Measurements from ENCODE around the gene FBXL16. TPM values are rescaled to one million over a fixed set of nuclear protein-coding genes. Genes with fewer than 3 reads are reported as not detected.

FBXL16 gene
- total RNA-seq, 1 donor from 2014 or later, result 3.9 TPM

GRCh38 chr16:718389-718788 is 12.8 kb upstream of the FBXL16 start:
- Mint-ChIP-seq H3K4me3 (peak overlapping the region; percentile 84), H3K27me3 (peaks cover 5% of the 10 kb centered on the region), H3K27ac (no peak overlapping the region), H3K4me1 (ENCODE audit: unreplicated experiment) (peaks cover 11% of the 10 kb centered on the region), H3K36me3 (no peaks in the 10 kb centered on the region), H3K9me3 (no peaks in the 10 kb centered on the region)
- TF ChIP-seq, protein P1, sequence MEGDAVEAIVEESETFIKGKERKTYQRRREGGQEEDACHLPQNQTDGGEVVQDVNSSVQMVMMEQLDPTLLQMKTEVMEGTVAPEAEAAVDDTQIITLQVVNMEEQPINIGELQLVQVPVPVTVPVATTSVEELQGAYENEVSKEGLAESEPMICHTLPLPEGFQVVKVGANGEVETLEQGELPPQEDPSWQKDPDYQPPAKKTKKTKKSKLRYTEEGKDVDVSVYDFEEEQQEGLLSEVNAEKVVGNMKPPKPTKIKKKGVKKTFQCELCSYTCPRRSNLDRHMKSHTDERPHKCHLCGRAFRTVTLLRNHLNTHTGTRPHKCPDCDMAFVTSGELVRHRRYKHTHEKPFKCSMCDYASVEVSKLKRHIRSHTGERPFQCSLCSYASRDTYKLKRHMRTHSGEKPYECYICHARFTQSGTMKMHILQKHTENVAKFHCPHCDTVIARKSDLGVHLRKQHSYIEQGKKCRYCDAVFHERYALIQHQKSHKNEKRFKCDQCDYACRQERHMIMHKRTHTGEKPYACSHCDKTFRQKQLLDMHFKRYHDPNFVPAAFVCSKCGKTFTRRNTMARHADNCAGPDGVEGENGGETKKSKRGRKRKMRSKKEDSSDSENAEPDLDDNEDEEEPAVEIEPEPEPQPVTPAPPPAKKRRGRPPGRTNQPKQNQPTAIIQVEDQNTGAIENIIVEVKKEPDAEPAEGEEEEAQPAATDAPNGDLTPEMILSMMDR (conservative IDR thresholded peaks at IDR 0.05), result no peak
- no peak for DNase-seq (ENCODE audit: extremely low spot score, unreplicated experiment)

- Mint-ChIP-seq H3K9me3 (no peaks in the 10 kb centered on the region), H3K27ac (no peak overlapping the region), H3K4me1 (ENCODE audit: unreplicated experiment) (peaks cover 14% of the 10 kb centered on the region), H3K36me3 (no peaks in the 10 kb centered on the region), H3K27me3 (peaks cover 8% of the 10 kb centered on the region), H3K4me3 (no peak overlapping the region)
- TF ChIP-seq, protein P1 (conservative IDR thresholded peaks at IDR 0.05), result no peak
- no peak for DNase-seq (ENCODE audit: extremely low spot score, unreplicated experiment)
Observed at GRCh38 chr16:717450-718245, 12.0 kb upstream of the FBXL16 start.

DNA sequence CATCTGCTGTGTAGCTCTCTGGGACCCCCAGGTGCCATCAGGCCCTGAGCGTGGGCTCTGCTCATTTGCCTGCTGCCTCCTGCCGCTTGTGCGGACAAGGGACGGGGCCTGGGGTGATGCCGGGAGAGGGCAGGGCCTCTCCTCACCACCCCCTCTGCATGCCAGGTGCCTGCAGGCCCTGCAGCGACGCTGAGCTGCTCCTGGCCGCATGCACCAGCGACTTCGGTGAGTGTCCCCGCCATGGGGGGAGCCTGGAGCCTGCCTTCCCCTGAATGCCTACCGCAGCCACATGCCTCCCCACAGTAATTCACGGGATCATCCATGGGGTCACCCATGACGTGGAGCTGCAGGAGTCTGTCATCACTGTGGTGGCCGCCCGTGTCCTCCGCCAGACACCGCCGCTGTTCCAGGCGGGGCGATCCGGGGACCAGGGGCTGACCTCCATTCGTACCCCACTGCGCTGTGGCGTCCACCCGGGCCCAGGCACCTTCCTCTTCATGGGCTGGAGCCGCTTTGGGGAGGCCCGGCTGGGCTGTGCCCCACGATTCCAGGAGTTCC is 11.2 kb upstream of the FBXL16 start:
- Mint-ChIP-seq H3K27me3 (peaks cover 10% of the 10 kb centered on the region), H3K36me3 (no peaks in the 10 kb centered on the region), H3K4me3 (peak overlapping the region; percentile 84), H3K9me3 (no peaks in the 10 kb centered on the region), H3K4me1 (ENCODE audit: unreplicated experiment) (peaks cover 16% of the 10 kb centered on the region), H3K27ac (no peak overlapping the region)
- TF ChIP-seq, protein P1 (conservative IDR thresholded peaks at IDR 0.05), result no peak
- DNase-seq (ENCODE audit: extremely low spot score, unreplicated experiment), result no peak

DNA sequence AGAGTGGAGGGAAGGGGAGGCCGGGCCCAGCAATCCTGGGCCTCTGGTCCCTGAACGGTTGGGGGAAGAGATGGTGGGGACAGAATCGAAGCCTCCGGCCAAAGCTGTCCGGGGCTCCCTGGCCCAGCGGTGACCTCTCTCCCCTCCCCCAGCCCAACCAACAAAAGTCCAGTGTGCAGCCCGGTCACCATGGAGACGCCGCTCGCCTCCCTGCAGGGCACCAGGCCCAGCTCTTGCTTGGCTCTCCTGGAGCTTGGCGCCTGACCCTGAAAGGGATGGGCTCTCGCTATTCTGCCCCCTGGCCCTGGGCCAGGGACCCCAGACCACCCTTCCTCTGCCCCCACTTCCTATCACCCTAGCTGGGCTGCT is 10.6 kb upstream of the FBXL16 start:
- H3K9me3 Mint-ChIP-seq, result no peaks in the 10 kb centered on the region
- TF ChIP-seq, protein P1 (conservative IDR thresholded peaks at IDR 0.05), result no peak
- H3K36me3 Mint-ChIP-seq, result no peaks in the 10 kb centered on the region
- peak overlapping the region; percentile 84 for H3K4me3 Mint-ChIP-seq
- peaks cover 16% of the 10 kb centered on the region for H3K4me1 Mint-ChIP-seq (ENCODE audit: unreplicated experiment)
- peak overlapping the region; percentile 36 for H3K27ac Mint-ChIP-seq
- DNase-seq (ENCODE audit: extremely low spot score, unreplicated experiment), result no peak
- H3K27me3 Mint-ChIP-seq, result peaks cover 12% of the 10 kb centered on the region

- Mint-ChIP-seq H3K27ac (peak overlapping the region; percentile 36), H3K4me3 (peak overlapping the region; percentile 84), H3K4me1 (ENCODE audit: unreplicated experiment) (peaks cover 16% of the 10 kb centered on the region), H3K36me3 (no peaks in the 10 kb centered on the region), H3K27me3 (peaks cover 13% of the 10 kb centered on the region), H3K9me3 (no peaks in the 10 kb centered on the region)
- no peak for DNase-seq (ENCODE audit: extremely low spot score, unreplicated experiment)
- TF ChIP-seq, protein P1 (conservative IDR thresholded peaks at IDR 0.05), result peak; percentile 36
Observed at GRCh38 chr16:715477-716199, 10.0 kb upstream of the FBXL16 start.
